GM19239 (cell line): ENCODE data around the gene SPATA31E1.

Experiments used
- DNase-seq: peaks from one replicate; pipeline ENCODE4 v3.0.0; 2011; ENCODE audit warnings: low spot score; ENCODE audit not compliant: insufficient read length
- FAIRE-seq: peaks from 2 replicates; lab custom pipeline; 2011; peaks lifted over from hg19 to GRCh38; lab: Jason Lieb, UNC

Gene SPATA31E1

GRCh38 chr9:87862536-87863268 is 20.0 kb upstream of the SPATA31E1 start:
- no peak for DNase-seq
- FAIRE-seq = no peak

- FAIRE-seq (no peak), DNase-seq (no peak)
Measured at GRCh38 chr9:87863882-87864465, 18.7 kb upstream of the SPATA31E1 start.

- DNase-seq (no peak), FAIRE-seq (no peak)
Measured at GRCh38 chr9:87864915-87865314, 17.8 kb upstream of the SPATA31E1 start.

- FAIRE-seq (no peak), DNase-seq (no peak)
Measured at GRCh38 chr9:87865626-87866025, 17.1 kb upstream of the SPATA31E1 start.

GRCh38 chr9:87867391-87867790 is 15.3 kb upstream of the SPATA31E1 start:
- no peak for FAIRE-seq
- no peak for DNase-seq

GRCh38 chr9:87868175-87868574 is 14.5 kb upstream of the SPATA31E1 start:
- DNase-seq (no peak), FAIRE-seq (no peak)

GRCh38 chr9:87868635-87869034 is 14.0 kb upstream of the SPATA31E1 start:
- no peak for FAIRE-seq
- no peak for DNase-seq

GRCh38 chr9:87869082-87869481 is 13.6 kb upstream of the SPATA31E1 start:
- DNase-seq (no peak), FAIRE-seq (no peak)

- DNase-seq = no peak
- no peak for FAIRE-seq
Measured at GRCh38 chr9:87871425-87872078, 11.1 kb upstream of the SPATA31E1 start.

- DNase-seq = no peak
- no peak for FAIRE-seq
Measured at GRCh38 chr9:87872079-87872624, 10.5 kb upstream of the SPATA31E1 start.

GRCh38 chr9:87873607-87874303 is 8.9 kb upstream of the SPATA31E1 start:
- FAIRE-seq (no peak), DNase-seq (no peak)

- FAIRE-seq (no peak), DNase-seq (no peak)
Measured at GRCh38 chr9:87874304-87874623, 8.4 kb upstream of the SPATA31E1 start.

GRCh38 chr9:87875060-87875459 is 7.6 kb upstream of the SPATA31E1 start:
- DNase-seq (no peak), FAIRE-seq (no peak)

GRCh38 chr9:87875831-87876545 is 6.7 kb upstream of the SPATA31E1 start:
- DNase-seq (no peak), FAIRE-seq (no peak)

- no peak for DNase-seq
- FAIRE-seq = no peak
Measured at GRCh38 chr9:87876708-87877107, 6.0 kb upstream of the SPATA31E1 start.

- no peak for FAIRE-seq
- DNase-seq = no peak
Measured at GRCh38 chr9:87878989-87879511, 3.6 kb upstream of the SPATA31E1 start.

GRCh38 chr9:87880116-87880515 is 2.6 kb upstream of the SPATA31E1 start:
- no peak for DNase-seq
- FAIRE-seq = no peak

- FAIRE-seq (no peak), DNase-seq (no peak)
Measured at GRCh38 chr9:87880683-87881082, 2.0 kb upstream of the SPATA31E1 start.

- FAIRE-seq = no peak
- DNase-seq = no peak
Measured at GRCh38 chr9:87883274-87883673, 597 bp downstream of the SPATA31E1 start.

- DNase-seq (no peak), FAIRE-seq (no peak)
Measured at GRCh38 chr9:87883990-87884389, 1.3 kb downstream of the SPATA31E1 start.
